Activated CD4-positive, alpha-beta T cell treated with anti-CD3 and anti-CD28 coated beads, Interleukin-2, amount 50 U/mL, for 48 hours (primary cell): Measurements from ENCODE around the gene RRP12.

Source experiments
- DNase-seq, 2 experiments: peaks; one replicate each; pipeline ENCODE4 v3.0.0-alpha.2; 2020

RRP12 gene

DNA sequence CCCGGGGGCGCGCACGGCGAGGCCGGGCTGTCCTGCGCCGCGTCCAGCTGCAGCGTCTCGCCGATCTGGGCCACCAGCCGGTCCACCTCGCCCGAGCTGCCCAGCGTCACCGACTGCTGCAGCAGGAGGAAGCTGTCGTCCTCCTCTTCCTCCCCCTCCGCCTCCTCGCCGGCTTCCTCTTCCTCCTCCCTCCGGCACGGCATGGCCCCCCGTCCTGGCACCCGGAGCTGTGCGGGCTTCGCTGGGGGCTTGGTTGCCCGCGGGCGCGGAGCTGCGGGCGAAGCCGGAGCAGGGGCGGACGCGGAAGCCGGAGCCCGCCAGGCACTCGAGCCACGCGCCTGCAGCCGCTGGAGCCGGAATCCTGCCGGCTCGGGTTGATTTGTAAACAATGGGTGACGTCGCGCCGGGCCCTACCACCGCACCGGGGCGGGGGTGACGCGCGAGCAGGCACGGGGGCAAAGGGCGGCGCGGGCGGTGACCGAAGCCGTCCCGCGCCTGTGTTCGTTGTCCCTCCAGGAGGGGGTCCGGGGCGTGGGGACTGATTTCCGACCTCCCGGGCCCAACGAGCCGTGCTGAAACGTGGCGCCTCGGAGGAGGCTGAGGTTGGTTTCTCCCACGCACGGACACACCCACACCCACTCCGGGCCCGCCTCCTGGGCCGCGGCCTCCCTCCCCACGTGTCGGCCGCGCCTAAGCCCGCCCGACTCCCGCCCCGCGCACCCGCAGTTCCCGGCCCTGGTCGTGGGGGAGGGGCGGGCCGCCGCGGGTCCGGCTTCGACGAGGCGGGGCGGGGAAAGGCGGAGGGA, 66.6 kb downstream of the RRP12 start, which contains the start of gene FRAT2:
TSS of gene FRAT2 (minus strand) at position 360 of the 806 bp plus-strand sequence. CDS start at position 203, 157 bp downstream.
- peak; percentile 89 for DNase-seq

DNA sequence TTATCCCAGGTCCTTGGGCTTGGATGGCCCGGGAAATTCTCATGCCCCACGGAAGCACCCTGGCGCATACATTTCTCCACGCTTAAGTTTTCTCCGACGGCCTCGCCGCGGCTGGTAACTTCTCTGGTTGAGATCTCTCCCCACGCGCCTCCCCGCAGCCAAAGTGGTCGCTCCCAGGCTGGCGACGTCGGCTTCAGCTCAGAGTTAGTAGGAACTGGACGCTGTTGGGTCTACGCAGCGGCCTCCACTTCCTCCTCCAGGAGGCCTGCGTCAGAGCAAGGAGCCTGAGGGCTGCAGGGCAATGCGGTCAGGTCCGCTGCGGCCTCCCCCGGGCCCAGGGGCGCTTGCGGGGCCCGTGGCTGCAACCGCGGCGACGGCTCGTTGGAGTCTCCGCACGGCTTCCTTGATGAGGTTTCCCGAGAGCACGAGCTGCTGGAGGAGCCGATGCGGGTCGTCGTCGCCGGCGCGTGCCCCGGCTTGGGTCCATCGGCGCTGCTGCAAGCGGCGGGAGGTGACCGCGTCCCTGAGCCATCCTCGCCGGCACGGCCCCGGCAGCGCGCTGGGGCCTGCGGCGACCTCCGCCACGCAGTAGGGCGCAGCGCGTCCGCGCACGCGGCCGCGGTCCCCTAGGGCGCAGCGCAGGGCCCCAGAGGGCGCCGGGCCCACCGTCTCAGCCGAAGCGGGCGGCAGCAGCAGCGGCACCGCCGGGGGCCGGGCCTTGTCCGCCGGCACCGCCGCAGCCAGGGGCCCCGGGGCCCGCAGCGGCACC, 67.4 kb downstream of the RRP12 start:
- peak; percentile 43 to 53 for DNase-seq

DNA sequence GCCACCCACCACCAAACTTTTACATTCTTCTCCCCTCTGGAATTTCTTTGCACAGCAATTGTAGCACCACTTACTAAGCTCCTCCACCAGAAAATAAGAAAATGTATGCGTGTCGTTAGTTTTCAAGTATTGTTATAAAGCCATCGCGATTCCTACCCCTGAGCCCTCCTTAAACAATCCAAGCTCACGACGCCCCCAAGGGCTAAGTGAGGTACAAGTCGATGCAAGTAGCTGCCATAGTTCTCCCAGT, 67.9 kb downstream of the RRP12 start:
- DNase-seq: no peak

DNA sequence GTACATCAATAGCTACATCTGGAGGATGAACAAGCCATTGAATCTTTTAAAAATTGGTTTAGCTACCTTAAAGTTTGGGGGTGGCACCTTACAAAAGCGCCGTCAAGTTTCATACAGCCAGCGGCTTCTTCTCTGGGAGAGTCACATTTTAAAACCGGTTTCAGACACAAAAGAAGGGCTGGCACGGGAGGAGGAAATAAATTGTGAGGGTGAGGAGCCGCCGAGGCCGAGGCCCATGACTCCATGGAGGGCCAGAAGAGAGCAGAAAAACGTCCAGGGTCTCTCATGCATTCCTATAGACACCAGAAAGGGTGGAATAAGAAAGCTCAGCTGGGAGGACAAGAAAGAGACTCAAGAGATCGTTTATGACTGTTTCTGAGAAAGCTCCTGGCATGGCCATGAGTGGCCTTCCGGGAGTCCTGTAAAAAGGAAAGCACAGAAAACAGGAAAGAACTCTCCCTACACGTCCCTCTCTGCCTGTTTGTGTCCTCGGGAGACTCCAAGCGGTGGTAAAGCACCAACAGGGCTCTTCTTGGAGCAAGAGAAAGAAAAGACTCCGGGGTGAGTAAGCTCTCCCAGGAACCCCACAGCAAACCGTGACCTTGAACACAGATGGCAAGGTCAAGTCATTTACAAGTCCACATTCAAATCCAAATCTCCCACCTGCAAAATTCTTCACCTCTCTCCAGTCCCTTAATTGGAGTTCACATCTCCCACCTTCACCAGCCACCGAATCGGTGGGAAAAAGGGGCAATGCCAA, 68.4 kb downstream of the RRP12 start:
- peak; percentile 5 to 22 for DNase-seq

DNA sequence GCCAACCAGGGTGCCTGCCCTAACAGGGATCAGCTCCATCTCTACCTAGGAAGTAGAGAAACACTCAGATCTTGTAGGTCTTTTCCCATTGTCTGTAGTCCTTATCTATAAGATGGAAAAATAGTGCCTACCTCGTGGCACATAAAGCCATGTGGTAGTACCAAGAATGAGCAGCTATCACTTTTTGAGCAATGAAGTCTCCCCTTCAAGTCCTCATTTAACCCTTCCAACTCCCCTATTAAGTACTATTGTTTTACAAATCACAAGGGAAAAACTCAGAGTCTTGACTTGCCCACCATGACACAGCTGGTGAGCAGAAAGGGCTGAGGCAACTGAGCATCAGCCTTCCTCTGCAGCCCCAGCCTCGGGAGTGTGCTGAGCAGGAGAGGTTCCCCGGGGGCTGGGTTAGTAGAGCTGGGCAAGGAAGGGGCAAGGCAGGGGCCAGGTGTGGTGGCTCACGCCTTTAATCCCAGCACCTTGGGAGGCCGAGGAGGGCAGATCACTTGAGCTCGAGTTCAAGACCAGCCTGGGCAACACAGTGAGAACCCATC, 69.9 kb downstream of the RRP12 start:
- DNase-seq: no peak

DNA sequence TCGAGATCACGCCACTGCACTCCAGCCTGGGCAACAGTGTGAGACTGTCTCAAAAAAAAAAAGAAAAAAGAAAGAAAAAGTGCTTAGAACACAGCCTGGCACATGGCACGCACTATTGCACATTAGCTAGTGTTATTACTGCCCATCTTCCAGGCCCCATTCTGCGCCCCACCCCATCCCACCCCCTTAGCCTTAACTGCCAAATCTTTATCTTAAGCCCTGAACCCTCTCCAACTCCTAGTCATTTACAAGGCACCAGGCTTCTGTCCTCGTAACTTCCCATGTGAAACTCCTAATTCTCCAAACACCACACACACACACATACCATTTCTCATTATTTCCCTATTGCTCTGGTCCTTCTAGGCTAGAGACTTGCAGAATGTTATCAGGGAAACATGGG, 71.4 kb downstream of the RRP12 start:
- no peak for DNase-seq

DNA sequence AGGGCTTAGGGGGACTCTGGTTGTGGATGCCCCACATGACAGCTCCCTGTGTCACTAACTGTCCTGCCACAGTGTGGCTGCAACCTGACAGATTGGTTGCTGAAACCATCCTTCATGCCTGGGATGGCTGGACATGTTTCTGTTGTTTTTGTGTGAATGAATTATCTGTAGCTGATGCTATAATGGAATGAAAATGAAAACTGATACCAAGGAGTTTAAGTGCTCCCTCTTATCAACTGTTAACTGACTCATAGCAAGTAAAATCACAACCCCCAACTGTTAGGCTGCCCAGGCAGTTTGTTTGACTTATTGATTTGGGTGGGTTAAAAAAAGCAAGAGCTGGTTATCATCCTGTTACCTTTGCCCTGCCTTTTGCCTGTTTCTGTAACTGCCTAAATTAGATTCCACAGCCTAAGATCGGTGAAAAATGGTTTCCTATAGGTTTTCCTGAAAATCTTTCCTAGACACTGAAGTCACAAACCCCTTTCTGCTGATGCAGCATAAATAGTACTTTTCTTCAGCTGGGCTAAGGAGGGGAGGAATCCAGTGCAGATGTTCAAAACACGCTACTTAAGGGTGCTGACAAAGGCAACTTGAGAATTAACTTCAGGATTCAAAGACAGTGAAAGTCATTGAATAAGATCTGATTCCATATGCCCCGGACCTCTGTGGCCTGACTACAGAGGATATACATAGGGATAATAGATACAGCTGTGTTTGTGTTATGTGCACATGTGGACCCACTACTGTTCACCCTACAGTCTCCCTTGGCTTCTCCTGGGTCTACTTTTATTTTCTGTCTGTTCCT, 72.3 kb downstream of the RRP12 start:
- peak in 1 of 2 experiments; percentile 19 for DNase-seq

DNA sequence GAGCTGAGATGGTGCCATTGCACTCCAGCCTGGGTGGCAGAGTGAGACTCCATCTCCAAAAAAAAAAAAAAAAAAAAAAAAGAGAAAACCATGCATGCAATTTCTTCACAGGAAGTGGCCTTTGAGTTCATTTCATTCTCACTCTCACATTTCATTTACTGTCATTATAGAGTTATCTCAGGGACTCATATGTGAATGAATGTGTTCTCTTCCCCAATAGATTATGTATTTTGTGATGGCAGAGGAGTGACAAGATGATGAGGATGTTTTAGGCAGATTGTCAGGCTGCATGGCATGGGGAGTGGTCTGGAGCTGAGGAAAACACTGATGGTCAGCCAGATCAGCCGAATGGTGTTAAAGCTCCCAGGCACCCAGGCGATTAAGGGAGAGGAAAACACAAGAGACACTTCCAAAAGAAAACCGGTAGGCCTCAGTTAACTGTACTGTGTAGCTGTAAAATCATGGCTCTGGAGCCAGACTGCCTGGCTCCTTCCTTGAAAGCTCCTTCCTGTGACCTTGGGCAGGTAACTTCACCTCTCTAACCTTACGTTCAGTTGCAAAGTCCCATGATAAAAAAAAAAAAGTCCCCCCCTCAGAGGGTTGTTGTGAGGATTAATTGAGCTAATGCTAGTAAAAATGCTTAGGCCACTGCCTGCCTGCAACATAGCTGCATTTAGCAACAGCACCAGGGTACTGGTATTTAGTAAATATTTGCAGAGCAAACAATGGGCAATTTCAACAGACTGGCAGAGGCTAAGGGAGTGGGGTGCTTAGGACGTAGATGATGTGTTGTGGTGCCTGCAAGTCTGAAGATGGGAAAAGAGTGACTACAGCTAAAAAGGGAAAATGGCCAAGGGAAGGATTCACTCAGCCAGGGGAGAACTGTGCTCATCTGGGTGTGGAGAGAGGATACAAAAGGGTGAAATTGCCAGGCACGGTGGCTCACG, 73.5 kb downstream of the RRP12 start:
- no peak for DNase-seq

DNA sequence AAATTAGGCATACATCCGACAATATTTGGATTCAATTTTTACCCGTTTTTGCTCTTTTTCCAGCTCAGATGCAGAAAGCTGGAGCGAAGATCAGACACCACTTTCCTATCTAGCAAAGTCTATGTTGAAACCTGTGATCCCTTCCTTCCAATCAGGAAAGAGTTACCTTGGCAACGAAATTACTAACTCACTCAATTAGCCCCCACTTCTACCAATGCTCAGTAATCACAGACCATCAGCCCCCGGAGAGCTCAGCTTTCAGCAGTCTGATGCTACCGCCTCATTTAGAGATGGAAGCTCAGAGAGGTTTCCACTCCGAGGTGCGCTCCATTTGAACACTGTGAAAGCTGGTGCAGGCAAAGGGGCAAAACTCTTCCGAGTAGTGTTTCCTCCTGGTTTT, 75.4 kb downstream of the RRP12 start:
- DNase-seq: no peak

DNA sequence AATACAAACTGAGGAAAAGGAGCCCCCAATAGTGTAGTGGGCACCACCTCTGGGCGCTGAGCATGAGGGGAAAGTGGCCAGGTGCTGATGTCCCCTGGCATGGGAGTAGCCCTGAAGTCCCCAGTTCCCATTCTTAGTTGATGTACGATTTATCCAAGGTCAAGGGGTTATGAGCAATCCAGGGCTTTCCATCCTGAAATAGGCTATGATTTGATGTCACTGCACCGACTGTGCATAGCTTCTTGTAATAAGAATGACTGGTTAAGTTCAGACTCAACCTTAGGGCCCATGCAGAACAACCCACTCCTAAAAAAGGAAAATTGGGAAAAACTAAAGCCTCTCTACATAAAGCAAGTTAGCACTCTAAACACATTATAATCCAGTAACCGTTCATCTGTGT, 77.6 kb downstream of the RRP12 start:
- no peak for DNase-seq

DNA sequence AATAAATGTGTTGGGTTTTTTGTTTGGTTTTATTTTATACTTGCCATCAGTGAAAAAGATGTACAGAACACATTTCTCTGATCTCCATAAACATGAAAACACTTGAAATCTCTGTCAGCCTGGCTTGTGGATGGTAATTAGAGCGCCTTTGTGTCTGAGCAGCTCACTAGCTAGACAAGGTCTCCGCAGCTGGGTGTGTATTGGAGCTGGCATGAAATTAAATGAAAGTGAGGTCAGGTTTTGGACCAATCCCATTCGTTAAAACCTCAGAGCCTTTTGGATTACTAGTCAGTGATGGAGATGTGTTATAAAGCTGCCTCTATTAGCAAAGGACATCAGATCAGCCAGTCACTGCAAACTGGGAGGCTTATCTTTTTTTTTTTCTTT, 79.3 kb downstream of the RRP12 start:
- DNase-seq: no peak

DNA sequence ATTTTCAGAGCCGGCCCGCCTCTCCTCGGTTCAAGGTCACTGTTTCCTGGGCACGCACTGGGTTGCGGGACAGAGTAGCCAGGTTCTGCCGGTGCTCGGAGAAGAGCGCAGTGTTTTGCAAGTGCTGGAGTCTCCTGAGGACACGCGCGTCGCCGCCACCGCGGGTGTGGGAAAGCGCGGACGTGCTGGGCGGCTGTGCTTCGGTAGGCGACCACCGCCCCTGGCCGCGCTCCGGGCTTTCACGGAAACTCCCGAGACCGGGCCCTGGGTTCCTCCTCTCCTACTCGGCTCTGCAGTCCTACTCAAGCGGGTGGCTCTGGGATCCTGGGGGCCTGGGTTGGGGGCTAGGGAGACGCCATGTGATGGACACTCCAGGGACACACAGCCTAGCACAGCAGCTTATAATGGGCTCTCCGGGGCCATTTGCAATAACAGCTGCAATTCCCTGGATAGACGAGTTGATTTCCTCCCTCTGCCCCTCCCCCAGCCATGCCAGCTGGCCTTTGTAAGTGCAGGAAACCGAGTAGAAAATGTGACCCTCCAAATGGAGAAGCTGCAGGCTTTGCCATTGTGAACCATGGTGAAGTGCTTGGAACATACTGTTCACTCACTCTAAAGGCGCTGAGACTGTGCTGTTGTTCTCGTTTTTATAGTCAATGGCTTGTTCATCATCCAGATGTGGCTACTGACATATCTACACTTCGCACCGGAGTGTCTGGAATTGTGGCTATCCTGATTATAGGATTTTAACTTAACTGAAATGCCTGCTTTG, 79.9 kb downstream of the RRP12 start:
- DNase-seq: peak; percentile 10 to 21

DNA sequence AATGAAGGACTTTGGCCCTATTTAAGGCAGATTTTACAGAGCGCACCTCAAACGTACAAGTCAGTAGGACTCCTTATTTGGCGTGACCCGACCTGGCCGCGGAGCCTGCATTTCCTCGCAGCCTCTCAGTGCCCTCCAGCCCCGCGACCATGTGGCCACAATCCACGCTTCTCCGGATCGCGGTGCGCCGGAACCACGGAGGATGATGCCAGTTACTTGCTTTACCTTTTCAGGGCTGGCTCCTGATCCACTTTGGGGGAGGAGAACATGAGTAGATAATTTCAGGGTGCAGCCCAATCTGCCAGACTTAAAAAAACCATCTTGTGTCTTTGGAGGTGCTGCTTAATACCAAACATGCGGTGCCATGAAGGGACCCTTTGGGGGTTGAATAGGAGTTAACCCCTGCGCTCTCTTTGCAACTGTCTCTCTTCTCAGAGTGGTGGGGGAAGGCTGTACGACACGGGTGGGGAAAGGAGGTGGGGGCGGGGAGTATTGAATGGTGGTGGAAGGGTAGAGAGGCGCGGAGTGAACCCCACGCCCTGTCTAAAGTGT, 80.6 kb downstream of the RRP12 start:
- peak; percentile 15 to 42 for DNase-seq

DNA sequence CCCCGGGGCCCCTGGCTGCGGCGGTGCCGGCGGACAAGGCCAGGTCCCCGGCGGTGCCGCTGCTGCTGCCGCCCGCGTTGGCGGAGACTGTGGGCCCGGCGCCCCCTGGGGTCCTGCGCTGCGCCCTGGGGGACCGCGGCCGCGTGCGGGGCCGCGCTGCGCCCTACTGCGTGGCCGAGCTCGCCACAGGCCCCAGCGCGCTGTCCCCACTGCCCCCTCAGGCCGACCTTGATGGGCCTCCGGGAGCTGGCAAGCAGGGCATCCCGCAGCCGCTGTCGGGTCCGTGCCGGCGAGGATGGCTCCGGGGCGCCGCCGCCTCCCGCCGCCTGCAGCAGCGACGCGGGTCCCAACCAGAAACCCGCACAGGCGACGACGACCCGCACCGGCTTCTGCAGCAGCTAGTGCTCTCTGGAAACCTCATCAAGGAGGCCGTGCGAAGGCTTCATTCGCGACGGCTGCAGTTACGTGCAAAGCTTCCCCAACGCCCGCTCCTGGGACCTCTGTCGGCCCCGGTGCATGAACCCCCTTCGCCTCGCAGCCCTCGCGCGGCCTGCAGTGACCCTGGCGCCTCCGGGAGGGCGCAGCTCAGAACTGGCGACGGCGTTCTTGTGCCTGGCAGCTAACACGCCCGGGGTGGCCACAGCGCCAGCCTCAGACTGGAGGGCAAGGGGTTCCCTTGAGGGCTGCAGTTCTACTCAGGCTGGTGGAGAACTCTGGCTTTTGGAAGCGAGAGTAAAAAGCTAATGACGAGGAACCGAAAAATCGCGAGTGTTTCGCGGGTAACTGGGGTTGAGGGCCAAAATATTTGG, 81.3 kb downstream of the RRP12 start:
- peak; percentile 61 to 73 for DNase-seq

DNA sequence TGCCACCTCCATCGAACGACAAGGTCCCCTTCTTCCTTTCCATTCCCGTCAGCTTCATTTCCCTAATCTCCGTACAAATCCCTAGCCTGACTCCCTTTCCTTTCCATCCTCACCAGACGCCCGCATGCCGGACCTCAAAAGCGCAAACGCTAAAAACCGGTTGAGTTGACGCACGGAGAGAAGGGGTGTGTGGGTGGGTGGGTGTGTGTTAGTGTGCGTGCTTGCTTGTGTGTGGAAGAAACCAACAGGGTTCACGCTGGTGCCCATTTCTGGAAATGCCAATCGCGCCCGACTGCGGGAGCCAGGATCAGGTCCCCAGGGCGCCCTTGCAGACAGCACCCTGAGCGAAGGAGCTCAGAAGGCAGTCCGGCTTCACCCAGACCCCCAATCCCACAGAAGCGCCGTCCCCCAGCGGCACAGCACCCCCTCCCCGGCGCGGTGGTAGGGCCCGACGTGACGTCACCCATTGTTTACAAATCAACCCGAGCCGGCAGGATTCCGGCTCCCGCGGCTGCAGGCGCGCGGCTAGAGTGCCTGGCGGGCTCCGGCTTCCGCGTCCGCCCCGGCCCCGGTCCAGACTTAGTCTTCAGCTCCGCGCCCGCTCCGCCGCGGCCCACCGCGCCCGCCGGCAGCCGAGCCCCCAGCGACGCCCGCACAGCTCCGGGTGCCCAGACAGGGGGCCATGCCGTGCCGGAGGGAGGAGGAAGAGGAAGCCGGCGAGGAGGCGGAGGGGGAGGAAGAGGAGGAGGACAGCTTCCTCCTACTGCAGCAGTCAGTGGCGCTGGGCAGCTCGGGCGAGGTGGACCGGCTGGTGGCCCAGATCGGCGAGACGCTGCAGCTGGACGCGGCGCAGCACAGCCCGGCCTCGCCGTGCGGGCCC, 82.1 kb downstream of the RRP12 start, which contains the start of gene FRAT1:
TSS of gene FRAT1 (plus strand) at position 500 of the 880 bp plus-strand sequence. CDS start at position 683, 183 bp downstream.
- DNase-seq: peak; percentile 89 to 92

DNA sequence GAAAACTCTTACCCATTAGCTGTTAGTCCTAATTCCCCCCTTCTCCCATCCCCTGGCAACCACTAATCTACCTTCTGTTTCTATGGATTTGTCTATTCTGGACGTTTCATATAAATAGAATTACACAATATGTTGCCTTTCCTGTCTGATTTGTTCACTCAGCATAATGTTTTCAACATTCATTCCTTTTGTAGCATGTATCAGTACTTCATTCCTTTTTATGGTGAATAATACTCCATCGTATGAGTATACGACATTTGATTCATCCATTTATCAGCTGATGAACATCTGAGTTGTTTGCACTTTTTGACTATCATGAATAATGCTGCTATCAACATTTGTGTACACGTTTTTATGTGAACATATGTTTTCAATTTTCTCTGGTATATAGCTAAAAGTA, 86.5 kb downstream of the RRP12 start:
- no peak for DNase-seq

DNA sequence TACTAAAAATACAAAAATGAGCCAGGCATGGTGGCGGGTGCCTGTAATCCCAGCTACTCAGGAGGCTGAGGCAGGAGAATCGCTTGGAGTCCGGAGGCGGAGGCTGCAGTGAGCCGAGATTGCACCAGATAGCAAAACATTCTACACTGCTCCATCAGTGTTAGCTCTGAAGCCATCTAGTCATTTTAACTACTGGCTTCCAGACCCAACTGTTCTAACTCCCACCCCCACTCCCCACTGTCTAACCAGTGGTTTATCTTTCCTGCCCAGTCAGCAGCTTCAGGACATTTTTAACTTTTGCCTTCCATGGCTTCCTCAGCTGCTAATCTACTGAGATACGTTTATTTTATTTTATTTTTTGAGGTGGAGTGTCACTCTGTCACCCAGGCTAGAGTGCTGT, 88.2 kb downstream of the RRP12 start:
- DNase-seq: no peak

DNA sequence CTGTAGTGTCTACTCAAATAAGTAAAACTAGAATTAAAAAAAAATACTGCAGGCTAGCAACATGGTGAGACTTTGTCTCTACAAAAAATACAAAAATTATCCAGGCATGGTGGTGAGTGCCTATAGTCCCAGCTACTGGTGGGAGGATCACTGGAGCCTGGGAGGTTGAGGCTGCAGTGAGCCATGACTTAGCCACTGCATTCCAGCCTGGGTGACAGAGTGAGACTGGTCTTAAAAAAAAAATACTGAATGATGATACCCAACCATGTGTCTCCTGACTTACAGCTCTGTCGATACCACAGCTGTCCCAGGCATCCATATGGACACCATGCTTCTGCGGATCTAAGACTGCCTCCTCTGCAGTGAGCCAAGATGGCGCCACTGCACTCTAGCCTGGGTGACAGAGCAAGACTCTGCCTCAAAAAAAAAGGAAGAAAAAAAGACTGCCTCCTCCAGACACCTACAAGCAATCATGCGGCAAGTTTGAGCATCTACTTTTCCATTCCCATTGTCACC, 90.0 kb downstream of the RRP12 start:
- DNase-seq: no peak
